ENCODE data around the gene GLI3. TPM values are rescaled to one million over a fixed set of nuclear protein-coding genes. Genes with fewer than 3 reads are reported as not detected.

Gene GLI3
- total and polyA plus RNA-seq, 2 of the 4 experiments (the other 2 are of a cell fraction), result 1.3 to 3.9 TPM

DNA sequence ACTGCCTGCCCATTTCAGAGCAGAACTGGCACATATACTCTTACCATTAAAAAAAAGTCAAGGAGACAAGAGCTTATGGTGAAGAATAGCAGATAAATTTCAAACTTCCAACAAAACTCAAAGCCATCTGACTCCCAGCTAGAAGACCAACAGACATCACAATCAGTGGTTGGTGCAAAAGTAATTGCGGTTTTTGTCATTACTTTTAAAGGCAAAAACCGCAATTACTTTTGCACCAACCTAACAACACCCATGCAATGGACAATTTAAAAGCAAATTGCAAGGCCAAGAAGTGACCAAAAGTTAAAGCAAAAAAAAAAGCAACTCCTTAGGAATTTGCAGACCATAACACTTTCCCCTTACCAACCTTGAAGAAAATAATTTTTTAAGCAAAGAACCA lies 18.8 kb downstream of the GLI3 start:
- no peak overlapping the region for H4K8ac ChIP-seq (ENCODE audit: low read depth in 2 of 2, low read length in 2 of 2)
- TF ChIP-seq BHLHE40 (IDR thresholded peaks at IDR 0.05; ENCODE audit: low read depth, low read length), result no peak
- no peak for TF ChIP-seq RFX5 (IDR thresholded peaks at IDR 0.05; ENCODE audit: low read depth, low read length)
- no peak for TF ChIP-seq RAD21 (IDR thresholded peaks at IDR 0.05; ENCODE audit: low read length)
- TF ChIP-seq, protein P1, sequence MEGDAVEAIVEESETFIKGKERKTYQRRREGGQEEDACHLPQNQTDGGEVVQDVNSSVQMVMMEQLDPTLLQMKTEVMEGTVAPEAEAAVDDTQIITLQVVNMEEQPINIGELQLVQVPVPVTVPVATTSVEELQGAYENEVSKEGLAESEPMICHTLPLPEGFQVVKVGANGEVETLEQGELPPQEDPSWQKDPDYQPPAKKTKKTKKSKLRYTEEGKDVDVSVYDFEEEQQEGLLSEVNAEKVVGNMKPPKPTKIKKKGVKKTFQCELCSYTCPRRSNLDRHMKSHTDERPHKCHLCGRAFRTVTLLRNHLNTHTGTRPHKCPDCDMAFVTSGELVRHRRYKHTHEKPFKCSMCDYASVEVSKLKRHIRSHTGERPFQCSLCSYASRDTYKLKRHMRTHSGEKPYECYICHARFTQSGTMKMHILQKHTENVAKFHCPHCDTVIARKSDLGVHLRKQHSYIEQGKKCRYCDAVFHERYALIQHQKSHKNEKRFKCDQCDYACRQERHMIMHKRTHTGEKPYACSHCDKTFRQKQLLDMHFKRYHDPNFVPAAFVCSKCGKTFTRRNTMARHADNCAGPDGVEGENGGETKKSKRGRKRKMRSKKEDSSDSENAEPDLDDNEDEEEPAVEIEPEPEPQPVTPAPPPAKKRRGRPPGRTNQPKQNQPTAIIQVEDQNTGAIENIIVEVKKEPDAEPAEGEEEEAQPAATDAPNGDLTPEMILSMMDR (conservative IDR thresholded peaks at IDR 0.05; ENCODE audit: low read depth, low read length), result no peak
- no peak for TF ChIP-seq CEBPB (IDR thresholded peaks at IDR 0.05; ENCODE audit: low read depth, low read length)
- TF ChIP-seq, protein P2, sequence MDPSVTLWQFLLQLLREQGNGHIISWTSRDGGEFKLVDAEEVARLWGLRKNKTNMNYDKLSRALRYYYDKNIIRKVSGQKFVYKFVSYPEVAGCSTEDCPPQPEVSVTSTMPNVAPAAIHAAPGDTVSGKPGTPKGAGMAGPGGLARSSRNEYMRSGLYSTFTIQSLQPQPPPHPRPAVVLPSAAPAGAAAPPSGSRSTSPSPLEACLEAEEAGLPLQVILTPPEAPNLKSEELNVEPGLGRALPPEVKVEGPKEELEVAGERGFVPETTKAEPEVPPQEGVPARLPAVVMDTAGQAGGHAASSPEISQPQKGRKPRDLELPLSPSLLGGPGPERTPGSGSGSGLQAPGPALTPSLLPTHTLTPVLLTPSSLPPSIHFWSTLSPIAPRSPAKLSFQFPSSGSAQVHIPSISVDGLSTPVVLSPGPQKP (IDR thresholded peaks at IDR 0.05; ENCODE audit: borderline replicate concordance, low read depth, low read length), result no peak
- TF ChIP-seq MAZ (IDR thresholded peaks at IDR 0.05; ENCODE audit: borderline replicate concordance, low read depth, low read length), result no peak
- no peak for TF ChIP-seq RCOR1 (IDR thresholded peaks at IDR 0.05; ENCODE audit: insufficient replicate concordance, low read length)
- H3K23ac ChIP-seq (ENCODE audit: low read depth, low read length), result no peak overlapping the region
- peaks cover 3% of the 10 kb centered on the region; the same call in 1 of the 2 replicates for H3K9me1 ChIP-seq (ENCODE audit: insufficient read depth, low read length)
- WGBS, 2 experiments (ENCODE audit: extremely low coverage in 2 of 2, insufficient read length in 1 of 2), result no CpG with 5 or more reads among the region's 2 CpGs
- H3K4me1 ChIP-seq (ENCODE audit: control insufficient read depth, insufficient read depth, low read length), result no peaks in the 10 kb centered on the region; the same call in 1 of the 2 replicates
- H2BK20ac ChIP-seq (ENCODE audit: low read depth, low read length), result no peak overlapping the region
- no peak overlapping the region for H2BK5ac ChIP-seq (ENCODE audit: low read depth, low read length, poor library complexity, severe bottlenecking)
- H3K14ac ChIP-seq (replicated peaks; ENCODE audit: low read depth, low read length), result no peak overlapping the region
- H3K79me1 ChIP-seq (ENCODE audit: low read depth in 1 of 2, low read length in 2 of 2), result peaks cover 14 to 18% of the 10 kb centered on the region in 2 experiments
- ChIA-PET POLR2A (ENCODE audit: unreplicated experiment) (no interaction called here), CTCF (interaction anchor here (0.6 kb wide), 1 partner anchor 17 kb away, joined by 3 read pairs; no protein-coding TSS in a partner anchor)
- H4K5ac ChIP-seq (ENCODE audit: low read depth, low read length), result no peak overlapping the region
- no peaks in the 10 kb centered on the region for H3K9me3 ChIP-seq (ENCODE audit: control insufficient read depth, insufficient read depth, low read length)
- DNase-seq (no peak), ATAC-seq (ENCODE audit: low read depth) (no peak)
- H2AK5ac ChIP-seq (ENCODE audit: low read depth, low read length), result no peak overlapping the region
- no peak overlapping the region for H2AFZ ChIP-seq (replicated peaks; ENCODE audit: low read length, poor library complexity)
- no TSS peak for BruUV-seq (replicated peaks)
- no peak overlapping the region for H2BK15ac ChIP-seq (ENCODE audit: low read depth, low read length)
- no peak overlapping the region for H3K27ac ChIP-seq (ENCODE audit: insufficient read depth, low read length)
- no peak overlapping the region for H3K56ac ChIP-seq (ENCODE audit: extremely low read depth, insufficient read depth, low read length)
- no peak overlapping the region for H2BK120ac ChIP-seq (ENCODE audit: low read depth, low read length)
- H3K36me3 ChIP-seq (ENCODE audit: control insufficient read depth, insufficient read depth, low read length), result peaks cover 21% of the 10 kb centered on the region
- no peak overlapping the region for H2AK9ac ChIP-seq (replicated peaks; ENCODE audit: low read depth, low read length, poor library complexity)
- no peak overlapping the region for H3K4me2 ChIP-seq (ENCODE audit: low read depth, low read length)
- H3K18ac ChIP-seq (ENCODE audit: low read depth, low read length), result no peak overlapping the region
- dilution Hi-C loops (cut with HindIII; ENCODE audit: low sequenced_read_pairs, unreplicated experiment) (no loop called here), in situ Hi-C loops (cut with MboI; ENCODE audit: low sequenced_read_pairs) (no loop called here), intact Hi-C loops (cut with micrococcal nuclease) (no loop called here)
- H4K20me1 ChIP-seq (ENCODE audit: insufficient read depth, low read length), result peaks cover 7% of the 10 kb centered on the region; the same call in 1 of the 2 replicates
- H3K4ac ChIP-seq (ENCODE audit: low read depth, low read length), result no peak overlapping the region
- no peak overlapping the region for H3K4me3 ChIP-seq (ENCODE audit: insufficient read depth, low read depth, low read length)
- no peak overlapping the region for H3K9ac ChIP-seq (ENCODE audit: low read depth, low read length)
- no peaks in the 10 kb centered on the region for H3K27me3 ChIP-seq (ENCODE audit: control insufficient read depth, insufficient read depth, low read length)
- no peak overlapping the region for H4K91ac ChIP-seq (ENCODE audit: insufficient read depth, low read depth, low read length)

All from IMR-90 (cell line).